Testis (tissue), 3 donors: ENCODE measurements around the gene SLC4A9. TPM values are rescaled to one million over a fixed set of nuclear protein-coding genes. Genes with fewer than 3 reads are reported as not detected.

ENCODE experiments used
- DNase-seq: peaks from one replicate; pipeline ENCODE4 v3.0.0-alpha.2; 2019
- H3K27ac ChIP-seq, 2 donors: fragments of 200-600 bp; sonication (generic); one replicate each; pipeline ENCODE4 v1.5.1; 2019
- H3K27me3 ChIP-seq: fragments of 200-600 bp; sonication (generic); one replicate; pipeline ENCODE4 v1.5.1; 2019
- H3K36me3 ChIP-seq: fragments of 200-600 bp; sonication (generic); one replicate; pipeline ENCODE4 v1.5.1; 2017; ENCODE audit warnings: low read depth; ENCODE audit errors: missing control alignments
- H3K4me1 ChIP-seq: fragments of 200-600 bp; sonication (generic); one replicate; pipeline ENCODE4 v1.5.1; 2019
- H3K4me3 ChIP-seq, 2 donors: fragments of 200-600 bp; sonication (generic); one replicate each; pipeline ENCODE4 v1.5.1; 2017 to 2019
- H3K9me3 ChIP-seq: fragments of 200-600 bp; sonication (generic); one replicate; pipeline ENCODE4 v1.5.1; 2017
- CTCF ChIP-seq, 3 experiments: fragments of 450-650 bp in 2 of 3; fragments of 200-600 bp in 1 of 3; sonication (generic) in 1 of 3; IDR thresholded peaks; one replicate each; pipeline ENCODE4 v1.5.1; 2016 to 2019; ENCODE audit warnings: antibody characterized with exemption in 3 of 3, mild to moderate bottlenecking in 2 of 3, moderate library complexity in 1 of 3
- POLR2A ChIP-seq: fragments of 450-650 bp; IDR thresholded peaks from one replicate; pipeline ENCODE4 v1.6.1; 2017; ENCODE audit warnings: antibody characterized with exemption, mild to moderate bottlenecking, moderate library complexity
- WGBS, 2 donors: methylation state at CpG; one replicate each; pipeline ENCODE4 v1.1.5; 2018; 5-methylcytosine and 5-hydroxymethylcytosine counted together
- intact Hi-C: fragments of 100-400 bp; cut with DNase I; formaldehyde crosslinking; loops from one replicate; pipeline ENCODE4 v1.15.1; 2023; ENCODE audit warnings: low total_unique reads
- polyA plus RNA-seq: library from polyadenylated mRNA; stranded (reverse); fragments of 350-450 nt; fragmentation: Illumina TruSeq; extraction: RNeasy Lipid Tissue Mini Kit (QIAGEN cat#74804); gene quantifications from one replicate; pipeline ENCODE4 v1.2.3, GENCODE V29; 2014; ENCODE audit warnings: low read depth, low replicate concordance; ENCODE audit not compliant: insufficient read depth
- total RNA-seq, 2 donors: library from RNA; depleted of rRNA; stranded (reverse); fragments of >200 nt; gene quantifications; one replicate each; pipeline ENCODE4 v1.2.3, GENCODE V29; 2016

Gene SLC4A9
- total and polyA plus RNA-seq, 3 donors from 2014 or later, result 0.81 to 1.2 (median 1.2) TPM

DNA sequence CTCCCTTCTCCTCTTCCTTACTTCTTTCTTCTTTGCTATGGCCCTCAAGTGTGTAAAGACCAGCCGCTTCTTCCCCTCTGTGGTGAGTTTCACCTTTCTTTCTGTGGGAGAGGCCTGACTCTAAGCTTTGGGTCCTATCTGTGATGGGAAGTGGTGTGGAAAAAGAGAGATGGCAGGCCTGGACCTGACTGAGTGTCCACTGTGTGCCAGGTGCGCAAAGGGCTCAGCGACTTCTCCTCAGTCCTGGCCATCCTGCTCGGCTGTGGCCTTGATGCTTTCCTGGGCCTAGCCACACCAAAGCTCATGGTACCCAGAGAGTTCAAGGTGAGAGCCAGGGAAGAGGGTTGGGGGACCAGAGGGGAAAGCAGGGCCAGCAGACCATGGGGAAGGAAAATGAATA is 5.9 kb downstream of the SLC4A9 start:
- H3K27me3 ChIP-seq, result no peaks in the 10 kb centered on the region
- H3K27ac ChIP-seq, result no peak overlapping the region
- no peak overlapping the region for H3K4me3 ChIP-seq
- 89 to 94% methylated on average over 3 to 4 of the region's 4 CpGs for WGBS, 2 donors
- no peaks in the 10 kb centered on the region for H3K36me3 ChIP-seq
- no peak for TF ChIP-seq CTCF (IDR thresholded peaks at IDR 0.05)
- no peak for TF ChIP-seq POLR2A
- intact Hi-C loops, result no loop called here
- no peak for DNase-seq
- H3K9me3 ChIP-seq, result no peaks in the 10 kb centered on the region
- no peaks in the 10 kb centered on the region for H3K4me1 ChIP-seq

DNA sequence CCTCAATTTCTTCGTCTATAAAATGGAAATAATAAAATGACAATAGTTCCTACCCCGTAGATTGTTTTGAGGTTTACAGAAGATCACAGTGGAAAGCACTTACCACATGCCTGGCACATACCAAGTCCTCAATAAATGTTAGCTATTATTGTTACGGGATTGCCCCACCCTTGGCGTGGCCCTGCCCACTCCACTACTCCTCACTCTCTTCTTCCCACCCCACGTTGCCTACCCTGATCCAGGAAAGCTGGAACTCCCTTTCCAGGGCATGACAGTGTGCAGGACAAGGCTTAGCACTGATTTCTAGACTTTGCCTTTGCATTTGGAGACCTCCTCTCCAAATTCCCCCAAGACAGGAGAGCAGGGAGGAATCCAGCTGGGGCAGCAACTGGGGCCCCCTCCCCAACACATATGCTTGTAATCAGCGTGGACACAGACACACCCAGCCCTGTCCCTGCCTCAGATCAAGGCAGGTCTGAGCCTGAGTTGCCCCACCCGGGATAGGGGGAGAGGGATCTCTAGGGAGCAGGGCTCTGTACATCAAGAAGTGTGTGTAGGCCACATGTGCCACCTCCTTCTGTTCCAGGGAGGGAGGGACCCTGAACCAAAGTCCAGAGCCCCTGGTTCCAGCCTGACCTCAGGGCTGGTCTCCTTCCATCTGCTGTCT is 6.7 kb downstream of the SLC4A9 start:
- Histone ChIP-seq H3K36me3 (no peaks in the 10 kb centered on the region), H3K4me3 (no peak overlapping the region), H3K27me3 (no peaks in the 10 kb centered on the region), H3K9me3 (no peaks in the 10 kb centered on the region), H3K4me1 (no peaks in the 10 kb centered on the region), H3K27ac (no peak overlapping the region)
- WGBS, 2 donors, result 80% methylated on average over 6 to 7 of the region's 7 CpGs
- intact Hi-C loops, result no loop called here
- TF ChIP-seq POLR2A (no peak), CTCF (IDR thresholded peaks at IDR 0.05) (no peak)
- no peak for DNase-seq

GRCh38 chr5:140367256-140368013 is 7.4 kb downstream of the SLC4A9 start:
- intact Hi-C loops, result no loop called here
- Histone ChIP-seq H3K4me3 (no peak overlapping the region), H3K9me3 (no peaks in the 10 kb centered on the region), H3K4me1 (no peaks in the 10 kb centered on the region), H3K36me3 (no peaks in the 10 kb centered on the region), H3K27ac (no peak overlapping the region), H3K27me3 (no peaks in the 10 kb centered on the region)
- no peak for DNase-seq
- WGBS, 2 donors, result 91 to 93% methylated on average over 3 to 8 of the region's 8 CpGs
- TF ChIP-seq CTCF (IDR thresholded peaks at IDR 0.05), result no peak
- TF ChIP-seq POLR2A, result no peak

- H3K27ac ChIP-seq, result no peak overlapping the region
- no peaks in the 10 kb centered on the region for H3K27me3 ChIP-seq
- no peaks in the 10 kb centered on the region for H3K9me3 ChIP-seq
- no peaks in the 10 kb centered on the region for H3K36me3 ChIP-seq
- no peak for DNase-seq
- intact Hi-C loops, result loop anchor here (10.0 kb wide), 1 partner anchor 343 kb away; no protein-coding TSS in a partner anchor
- no peak overlapping the region for H3K4me3 ChIP-seq
- H3K4me1 ChIP-seq, result peaks cover 7% of the 10 kb centered on the region
- WGBS, 2 donors, result 79 to 92% methylated on average over 3 of the region's 3 CpGs
- TF ChIP-seq CTCF (IDR thresholded peaks at IDR 0.05), result no peak
- TF ChIP-seq POLR2A, result no peak
Measured at GRCh38 chr5:140371356-140372151, 11.6 kb downstream of the SLC4A9 start.
